Tibial nerve (tissue), 4 donors: ENCODE measurements around the gene PDE6G.

Experiments
- EP300 ChIP-seq, 2 donors: sonication (generic); formaldehyde crosslinking; IDR thresholded peaks; one replicate each; pipeline ENCODE4 v1.6.1; 2017; ENCODE audit warnings: antibody characterized with exemption in 2 of 2, mild to moderate bottlenecking in 1 of 2
- POLR2A ChIP-seq, 2 donors: fragments of 450-650 bp; IDR thresholded peaks; one replicate each; pipeline ENCODE4 v1.6.1; 2017; ENCODE audit warnings: antibody characterized with exemption in 2 of 2, mild to moderate bottlenecking in 2 of 2, moderate library complexity in 2 of 2
- TF ChIP-seq, protein P1 (sequence below), 5 experiments: fragments of 200-600 bp in 3 of 5; fragments of 450-650 bp in 2 of 5; sonication (generic) in 3 of 5; IDR thresholded peaks; one replicate each; pipeline ENCODE4 v1.5.1; 2016 to 2019; ENCODE audit warnings: antibody characterized with exemption in 5 of 5, mild to moderate bottlenecking in 3 of 5, moderate library complexity in 2 of 5

DNA sequence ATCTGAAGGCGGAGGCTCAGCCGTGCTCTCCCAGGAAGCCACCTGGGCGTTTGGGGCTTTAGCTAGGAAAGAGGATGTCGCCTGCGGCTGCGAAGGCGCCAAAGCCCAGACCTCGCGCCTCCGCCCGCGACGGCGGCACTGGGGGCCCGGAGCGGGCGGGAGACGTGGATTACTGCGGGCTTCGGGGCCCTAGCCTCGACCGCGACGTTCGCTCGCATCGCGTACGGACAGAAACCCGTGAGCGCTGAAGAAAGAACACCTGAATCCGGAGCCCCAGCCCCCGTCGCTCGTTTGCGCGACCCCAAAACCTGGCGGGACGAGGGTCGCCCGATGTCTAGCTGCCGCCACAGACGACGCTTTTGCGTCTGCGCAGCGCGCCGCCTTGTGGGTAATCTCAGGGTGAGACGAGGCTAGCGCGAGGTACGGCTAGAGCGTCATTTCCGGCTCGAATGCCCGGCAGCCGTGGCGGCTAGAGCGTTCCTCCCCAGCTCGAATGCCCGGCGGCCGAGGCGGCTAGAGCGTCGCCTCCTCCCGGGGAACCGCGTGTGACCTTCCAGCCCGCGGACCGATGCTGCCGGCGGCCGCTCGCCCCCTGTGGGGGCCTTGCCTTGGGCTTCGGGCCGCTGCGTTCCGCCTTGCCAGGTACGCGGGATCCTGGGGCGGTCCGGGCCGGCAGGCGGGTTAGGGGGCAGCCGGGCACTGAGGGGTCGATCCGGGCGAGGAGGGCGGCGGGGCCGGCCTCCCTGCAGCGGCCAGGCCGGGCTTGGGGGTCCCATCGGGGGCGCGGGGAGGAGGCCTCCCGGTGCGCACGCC, 46.8 kb upstream of the PDE6G start, which contains the start of gene MRPL12:
- TF ChIP-seq, protein P1, sequence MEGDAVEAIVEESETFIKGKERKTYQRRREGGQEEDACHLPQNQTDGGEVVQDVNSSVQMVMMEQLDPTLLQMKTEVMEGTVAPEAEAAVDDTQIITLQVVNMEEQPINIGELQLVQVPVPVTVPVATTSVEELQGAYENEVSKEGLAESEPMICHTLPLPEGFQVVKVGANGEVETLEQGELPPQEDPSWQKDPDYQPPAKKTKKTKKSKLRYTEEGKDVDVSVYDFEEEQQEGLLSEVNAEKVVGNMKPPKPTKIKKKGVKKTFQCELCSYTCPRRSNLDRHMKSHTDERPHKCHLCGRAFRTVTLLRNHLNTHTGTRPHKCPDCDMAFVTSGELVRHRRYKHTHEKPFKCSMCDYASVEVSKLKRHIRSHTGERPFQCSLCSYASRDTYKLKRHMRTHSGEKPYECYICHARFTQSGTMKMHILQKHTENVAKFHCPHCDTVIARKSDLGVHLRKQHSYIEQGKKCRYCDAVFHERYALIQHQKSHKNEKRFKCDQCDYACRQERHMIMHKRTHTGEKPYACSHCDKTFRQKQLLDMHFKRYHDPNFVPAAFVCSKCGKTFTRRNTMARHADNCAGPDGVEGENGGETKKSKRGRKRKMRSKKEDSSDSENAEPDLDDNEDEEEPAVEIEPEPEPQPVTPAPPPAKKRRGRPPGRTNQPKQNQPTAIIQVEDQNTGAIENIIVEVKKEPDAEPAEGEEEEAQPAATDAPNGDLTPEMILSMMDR (IDR thresholded peaks at IDR 0.05) = peak; percentile 10 to 74 (median 31)
- TF ChIP-seq POLR2A (IDR thresholded peaks at IDR 0.05) (peak; percentile 77 to 81), EP300 (IDR thresholded peaks at IDR 0.05) (peak; percentile 97 to 99)
